OCI-LY1 (cell line): Measurements from ENCODE around the gene SERPINB13.
"Not testable (repeated sequence)": the region's sequence is repeated elsewhere in the genome, so short reads cannot be mapped to it uniquely, and the experiment has no call there.

Source experiments
- H2AFZ ChIP-seq: fragments of 200-600 bp; sonication (generic), shearing (Covaris generic); 2 replicates; pipeline ENCODE4 v1.6.0; 2014; ENCODE audit warnings: antibody characterized with exemption, mild to moderate bottlenecking, low read length
- H3F3A ChIP-seq: fragments of 200-600 bp; sonication (generic), shearing (Covaris generic); 2 replicates; pipeline ENCODE4 v1.6.0; 2014; ENCODE audit warnings: mild to moderate bottlenecking, antibody characterized with exemption, low read length, moderate library complexity; ENCODE audit not compliant: insufficient read depth
- H3K27ac ChIP-seq: fragments of 200-600 bp; sonication (generic); 2 replicates; pipeline ENCODE4 v1.5.1; 2014; ENCODE audit warnings: low read length, mixed run types, mild to moderate bottlenecking, low read depth; ENCODE audit not compliant: poor library complexity, severe bottlenecking
- H3K27me3 ChIP-seq: fragments of 200-600 bp; sonication (generic); 2 replicates; pipeline ENCODE4 v1.6.0; 2014; ENCODE audit warnings: antibody characterized with exemption, mild to moderate bottlenecking, low read length, moderate library complexity; ENCODE audit not compliant: insufficient read depth
- H3K36me3 ChIP-seq: fragments of 200-600 bp; sonication (generic); 2 replicates; pipeline ENCODE4 v1.6.1; 2014; ENCODE audit warnings: mild to moderate bottlenecking, antibody characterized with exemption, low read length, moderate library complexity, mixed read lengths; ENCODE audit not compliant: insufficient read depth
- H3K4me1 ChIP-seq: fragments of 200-600 bp; sonication (generic); 2 replicates; pipeline ENCODE4 v1.5.1; 2014; ENCODE audit warnings: mild to moderate bottlenecking, low read length, moderate library complexity; ENCODE audit not compliant: insufficient read depth, severe bottlenecking
- H3K4me2 ChIP-seq: fragments of 200-600 bp; sonication (generic), shearing (Covaris generic); 2 replicates; pipeline ENCODE4 v1.6.1; 2014; ENCODE audit warnings: low read length
- H3K4me3 ChIP-seq: fragments of 200-600 bp; sonication (generic); 2 replicates; pipeline ENCODE4 v1.5.1; 2014; ENCODE audit warnings: low read length, low read depth, mild to moderate bottlenecking, mixed read lengths; ENCODE audit not compliant: poor library complexity, severe bottlenecking
- H3K79me2 ChIP-seq: fragments of 200-600 bp; shearing (Covaris generic); 2 replicates; pipeline ENCODE4 v1.6.1; 2016; ENCODE audit warnings: mixed run types, low read length, mixed read lengths; ENCODE audit not compliant: insufficient read depth
- H3K9ac ChIP-seq: fragments of 200-600 bp; sonication (generic), shearing (Covaris generic); 2 replicates; pipeline ENCODE4 v1.6.1; 2014; ENCODE audit warnings: mild to moderate bottlenecking, low read length, mixed read lengths
- H3K9me2 ChIP-seq: fragments of 200-600 bp; sonication (generic), shearing (Covaris generic); 2 replicates; pipeline ENCODE4 v1.6.1; 2014; ENCODE audit warnings: low read depth, mild to moderate bottlenecking, low read length, mixed read lengths
- H3K9me3 ChIP-seq: fragments of 200-600 bp; shearing (Covaris generic); 2 replicates; pipeline ENCODE4 v1.6.1; 2014; ENCODE audit warnings: low read length, mixed read lengths
- H4K20me1 ChIP-seq: fragments of 200-600 bp; sonication (generic), shearing (Covaris generic); 2 replicates; pipeline ENCODE4 v1.6.0; 2016; ENCODE audit warnings: mild to moderate bottlenecking, low read length; ENCODE audit not compliant: insufficient read depth
- EZH2 ChIP-seq: fragments of 200-600 bp; sonication (generic), shearing (Covaris generic); IDR thresholded peaks from 2 replicates; pipeline ENCODE4 v1.8.0; 2017; ENCODE audit warnings: borderline replicate concordance, mixed run types, mild to moderate bottlenecking, antibody characterized with exemption, low read length, moderate library complexity, mixed read lengths
- TF ChIP-seq, protein P1 (sequence below): fragments of 200-600 bp; sonication (generic), shearing (Covaris generic); IDR thresholded peaks from 2 replicates; pipeline ENCODE4 v1.5.1; 2017; ENCODE audit warnings: mild to moderate bottlenecking, antibody characterized with exemption, low read length, moderate library complexity, mixed read lengths

The SERPINB13 gene

DNA sequence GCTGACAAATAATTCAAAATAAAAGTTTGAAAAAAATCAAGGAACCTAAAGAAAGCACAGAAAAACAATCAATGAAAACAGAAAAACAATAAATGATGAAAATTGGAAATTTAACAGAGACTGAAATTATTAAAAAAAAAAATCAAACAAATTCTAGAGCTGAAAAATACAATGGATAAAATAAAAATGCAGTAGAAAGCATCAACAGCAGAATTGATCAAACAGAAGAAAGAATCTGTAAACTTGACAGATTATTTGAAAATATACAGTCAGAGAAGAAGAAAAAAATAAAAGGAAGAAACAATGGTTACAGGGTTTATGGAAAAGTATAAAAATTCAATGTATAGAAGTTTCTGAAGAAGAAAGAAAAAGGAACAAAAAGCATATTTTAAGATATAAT, 40.7 kb downstream of the SERPINB13 start:
- Histone ChIP-seq H3K27me3 (no peaks in the 10 kb centered on the region), H3K79me2 (no peaks in the 10 kb centered on the region), H3F3A (no peaks in the 10 kb centered on the region), H2AFZ (no peak overlapping the region), H3K27ac (no peak overlapping the region), H3K9me3 (peaks cover 10% of the 10 kb centered on the region), H3K4me3 (no peak overlapping the region), H4K20me1 (no peaks in the 10 kb centered on the region), H3K4me2 (no peak overlapping the region), H3K9ac (no peak overlapping the region), H3K4me1 (no peaks in the 10 kb centered on the region), H3K9me2 (no peaks in the 10 kb centered on the region), H3K36me3 (no peaks in the 10 kb centered on the region)
- no peak for TF ChIP-seq EZH2
- TF ChIP-seq, protein P1, sequence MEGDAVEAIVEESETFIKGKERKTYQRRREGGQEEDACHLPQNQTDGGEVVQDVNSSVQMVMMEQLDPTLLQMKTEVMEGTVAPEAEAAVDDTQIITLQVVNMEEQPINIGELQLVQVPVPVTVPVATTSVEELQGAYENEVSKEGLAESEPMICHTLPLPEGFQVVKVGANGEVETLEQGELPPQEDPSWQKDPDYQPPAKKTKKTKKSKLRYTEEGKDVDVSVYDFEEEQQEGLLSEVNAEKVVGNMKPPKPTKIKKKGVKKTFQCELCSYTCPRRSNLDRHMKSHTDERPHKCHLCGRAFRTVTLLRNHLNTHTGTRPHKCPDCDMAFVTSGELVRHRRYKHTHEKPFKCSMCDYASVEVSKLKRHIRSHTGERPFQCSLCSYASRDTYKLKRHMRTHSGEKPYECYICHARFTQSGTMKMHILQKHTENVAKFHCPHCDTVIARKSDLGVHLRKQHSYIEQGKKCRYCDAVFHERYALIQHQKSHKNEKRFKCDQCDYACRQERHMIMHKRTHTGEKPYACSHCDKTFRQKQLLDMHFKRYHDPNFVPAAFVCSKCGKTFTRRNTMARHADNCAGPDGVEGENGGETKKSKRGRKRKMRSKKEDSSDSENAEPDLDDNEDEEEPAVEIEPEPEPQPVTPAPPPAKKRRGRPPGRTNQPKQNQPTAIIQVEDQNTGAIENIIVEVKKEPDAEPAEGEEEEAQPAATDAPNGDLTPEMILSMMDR, result no peak

DNA sequence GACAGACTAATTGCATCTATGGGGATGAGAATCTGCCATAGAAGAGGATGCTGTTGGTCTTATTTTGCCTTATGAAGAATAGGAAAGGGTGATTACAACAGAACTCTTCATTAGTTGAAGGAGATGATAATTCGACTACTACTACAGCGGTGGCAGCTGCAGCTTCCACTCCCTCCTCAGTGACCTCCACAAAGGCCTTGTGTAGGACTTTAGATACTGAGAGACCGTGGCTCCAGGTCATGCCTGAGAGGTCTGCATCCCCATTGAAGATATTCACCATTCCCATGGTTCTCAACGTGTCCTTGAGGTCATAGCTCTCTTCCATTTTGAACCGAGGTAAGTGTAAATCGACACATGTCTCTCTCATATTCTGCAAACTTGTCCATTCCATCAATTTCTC, 50.6 kb downstream of the SERPINB13 start:
- no peaks in the 10 kb centered on the region for H3F3A ChIP-seq
- H3K36me3 ChIP-seq, result no peaks in the 10 kb centered on the region
- H3K9me2 ChIP-seq, result no peaks in the 10 kb centered on the region
- H3K4me3 ChIP-seq, result no peak overlapping the region
- H3K4me1 ChIP-seq, result no peaks in the 10 kb centered on the region
- no peaks in the 10 kb centered on the region for H3K27me3 ChIP-seq
- no peak overlapping the region for H3K9ac ChIP-seq
- no peaks in the 10 kb centered on the region for H4K20me1 ChIP-seq
- TF ChIP-seq, protein P1, result no peak
- TF ChIP-seq EZH2, result no peak
- H3K9me3 ChIP-seq, result no peaks in the 10 kb centered on the region
- no peak overlapping the region for H3K4me2 ChIP-seq
- H2AFZ ChIP-seq, result no peak overlapping the region
- H3K27ac ChIP-seq, result no peak overlapping the region
- no peaks in the 10 kb centered on the region for H3K79me2 ChIP-seq

DNA sequence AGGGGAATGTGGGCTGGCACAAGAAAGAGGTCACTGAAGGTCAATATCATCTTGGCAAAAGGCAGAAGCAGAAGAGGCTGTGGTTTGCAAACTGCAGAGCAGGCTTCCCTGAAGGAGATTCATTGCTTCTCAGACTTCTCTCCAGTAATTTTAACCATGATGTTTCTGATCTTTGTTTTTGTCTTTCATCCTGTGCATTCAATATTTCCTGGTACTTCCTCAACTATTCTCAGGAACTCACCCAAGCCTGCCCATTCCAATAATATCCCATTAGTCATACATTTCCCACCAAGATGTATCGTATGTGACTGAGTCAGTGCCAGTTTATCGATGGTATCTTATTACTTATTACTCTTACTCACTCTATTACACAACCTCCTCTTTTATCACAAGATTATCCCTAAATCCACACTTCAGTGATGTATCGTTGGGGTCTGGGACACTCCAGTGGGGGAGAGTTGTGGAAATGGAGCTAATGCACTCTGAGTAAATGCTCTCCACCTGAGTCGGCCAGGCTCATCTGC, 54.1 kb downstream of the SERPINB13 start:
- not testable (repeated sequence) for H3K79me2 ChIP-seq, H3K4me3 ChIP-seq, H3K4me2 ChIP-seq, H2AFZ ChIP-seq, H3K9me3 ChIP-seq, H3K9ac ChIP-seq, H3K9me2 ChIP-seq, H3K27me3 ChIP-seq, H3K36me3 ChIP-seq, H3K27ac ChIP-seq, H4K20me1 ChIP-seq, H3K4me1 ChIP-seq, H3F3A ChIP-seq

DNA sequence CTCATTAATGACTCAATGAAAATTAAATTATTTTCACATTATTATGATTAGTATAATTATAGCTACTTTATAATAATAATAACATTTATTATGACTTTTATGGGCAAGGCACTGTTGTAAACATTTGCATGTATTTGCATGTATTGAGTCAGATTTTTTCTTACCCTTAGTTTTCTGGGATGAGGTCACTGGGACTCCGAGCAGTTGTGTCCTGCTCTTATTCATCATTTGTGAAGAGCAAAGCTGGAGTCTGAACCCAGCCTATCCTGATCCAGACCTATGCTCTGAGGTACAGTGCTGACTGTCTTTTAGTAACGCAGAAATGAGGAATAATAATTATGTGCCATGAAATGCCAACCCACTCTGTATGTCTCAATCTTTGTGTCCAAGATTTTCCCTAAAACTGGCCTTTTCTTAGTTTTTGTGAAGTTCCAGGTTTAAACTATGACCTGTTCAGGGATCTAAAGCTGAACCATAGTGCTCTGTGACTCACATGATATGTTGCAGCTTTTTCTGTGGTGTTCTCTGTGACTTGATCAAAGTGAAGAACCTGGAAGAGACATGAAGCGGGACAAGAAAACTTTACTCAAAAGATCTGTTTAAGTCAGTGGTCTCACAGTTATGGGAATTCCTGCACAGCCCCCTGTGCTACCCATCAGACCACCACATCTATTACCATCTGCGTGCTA, 55.7 kb downstream of the SERPINB13 start:
- H3K9me3 ChIP-seq, H3K79me2 ChIP-seq: not testable (repeated sequence)

DNA sequence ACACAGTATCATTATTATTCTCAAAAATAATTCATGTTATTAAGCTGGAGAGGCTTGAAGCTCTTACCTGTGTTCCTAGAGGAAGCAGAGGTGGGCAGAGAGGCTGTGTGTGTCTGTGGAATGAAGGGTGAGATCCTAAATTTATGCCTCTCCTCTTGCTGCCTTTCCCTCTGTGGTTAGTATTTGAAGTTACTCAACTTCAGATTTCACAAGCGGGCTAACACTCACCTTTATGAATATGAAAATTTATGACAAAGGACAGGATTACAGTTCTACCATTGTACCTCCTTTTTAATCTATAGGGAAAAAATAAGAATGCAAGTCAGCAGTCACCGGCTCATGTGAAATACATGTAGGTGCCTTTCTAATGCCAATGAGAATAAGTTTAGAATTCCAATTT, 57.0 kb downstream of the SERPINB13 start, which contains the start of gene SERPINB4:
Gene SERPINB4 (minus strand): TSS at position 115 of the 400 bp plus-strand sequence. CDS start 679 bp downstream, outside the sequence.
- not testable (repeated sequence) for H3K9me3 ChIP-seq, H3K79me2 ChIP-seq, H2AFZ ChIP-seq, H4K20me1 ChIP-seq, H3K36me3 ChIP-seq, H3K9ac ChIP-seq, H3K4me2 ChIP-seq, H3F3A ChIP-seq, H3K4me1 ChIP-seq, H3K27me3 ChIP-seq, H3K27ac ChIP-seq, H3K4me3 ChIP-seq, H3K9me2 ChIP-seq

More for the DNA sequence above, 55.7 kb downstream of the SERPINB13 start:
- not testable (repeated sequence) for H3K36me3 ChIP-seq, H3F3A ChIP-seq, H3K9me2 ChIP-seq, H3K4me1 ChIP-seq, H3K9ac ChIP-seq, H3K4me2 ChIP-seq, H2AFZ ChIP-seq, H3K27me3 ChIP-seq, H3K27ac ChIP-seq, H4K20me1 ChIP-seq, H3K4me3 ChIP-seq

DNA sequence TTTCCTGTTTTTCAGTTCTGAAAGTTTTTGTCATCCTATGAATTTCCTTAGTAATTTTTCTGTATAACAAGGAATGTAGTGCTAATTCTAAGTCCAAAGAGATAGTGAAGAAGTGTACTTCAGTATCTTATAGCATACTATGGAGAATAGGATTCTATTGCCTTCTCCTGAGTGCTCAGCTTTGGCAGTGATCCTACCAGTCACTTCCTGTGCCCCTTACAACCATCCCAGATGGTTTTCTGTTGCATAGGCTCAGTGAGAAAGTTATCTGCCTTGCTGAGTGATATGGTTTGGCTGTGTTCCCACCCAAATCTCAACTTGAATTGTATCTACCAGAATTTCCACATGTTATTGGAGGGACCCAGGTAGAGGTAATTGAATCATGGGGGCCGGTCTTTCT, 57.6 kb downstream of the SERPINB13 start:
- not testable (repeated sequence) for H3K27me3 ChIP-seq, H3K4me3 ChIP-seq, H3K4me2 ChIP-seq, H3K36me3 ChIP-seq, H2AFZ ChIP-seq, H3K9me2 ChIP-seq, H3K27ac ChIP-seq, H3K4me1 ChIP-seq, H4K20me1 ChIP-seq, H3K79me2 ChIP-seq, H3K9ac ChIP-seq, H3F3A ChIP-seq, H3K9me3 ChIP-seq
